ENCODE results near the gene MTIF2. TPM values are rescaled to one million over a fixed set of nuclear protein-coding genes. Genes with fewer than 3 reads are reported as not detected.
A peak's percentile ranks its signal among the peaks of the same experiment; 100 is the strongest.

Gene MTIF2
- total RNA-seq, 4 donors from 2014 or later: 16.1 to 22.6 (median 21.0) TPM

GRCh38 chr2:55225481-55226020 is 43.5 kb downstream of the MTIF2 start:
- Histone ChIP-seq H3K27me3 (no peaks in the 10 kb centered on the region), H3K4me1 (peaks cover 7 to 25% (median 15%) of the 10 kb centered on the region in 4 donors), H3K4me3 (no peak overlapping the region), H3K36me3 (no peaks in the 10 kb centered on the region), H3K9me3 (no peaks in the 10 kb centered on the region), H3K27ac (replicated peaks in 1 of 4) (no peak overlapping the region)
- no peak for TF ChIP-seq POLR2AphosphoS5 (IDR thresholded peaks at IDR 0.05)
- TF ChIP-seq EP300 (IDR thresholded peaks at IDR 0.05): no peak
- no peak for TF ChIP-seq CTCF (IDR thresholded peaks at IDR 0.05)
- TF ChIP-seq POLR2A (IDR thresholded peaks at IDR 0.05; ENCODE audit: low read depth): no peak
- no peak for DNase-seq (ENCODE audit: extremely low spot score)
- 87% methylated on average over 16 of the region's 19 CpGs for WGBS
- intact Hi-C loops (cut with DNase I): no loop called here

GRCh38 chr2:55224761-55225261 is 44.2 kb downstream of the MTIF2 start:
- no peaks in the 10 kb centered on the region for H3K36me3 ChIP-seq
- TF ChIP-seq POLR2A (IDR thresholded peaks at IDR 0.05; ENCODE audit: low read depth): no peak
- TF ChIP-seq POLR2AphosphoS5 (IDR thresholded peaks at IDR 0.05): no peak
- no peak for TF ChIP-seq EP300 (IDR thresholded peaks at IDR 0.05)
- no peak for TF ChIP-seq CTCF (IDR thresholded peaks at IDR 0.05)
- no peaks in the 10 kb centered on the region for H3K27me3 ChIP-seq
- intact Hi-C loops (cut with DNase I): no loop called here
- H3K4me3 ChIP-seq: no peak overlapping the region
- H3K27ac ChIP-seq (replicated peaks in 1 of 4): peak overlapping the region in 3 of 4 donors; percentile 22 to 97 (median 95)
- no peak for DNase-seq (ENCODE audit: extremely low spot score)
- no peaks in the 10 kb centered on the region for H3K9me3 ChIP-seq
- peaks cover 7 to 25% (median 15%) of the 10 kb centered on the region in 4 donors for H3K4me1 ChIP-seq
- WGBS: 82% methylated on average over 4 of the region's 19 CpGs

- Histone ChIP-seq H3K4me3 (peak overlapping the region; percentile 72 to 84 (median 82)), H3K27ac (replicated peaks in 1 of 4) (peak overlapping the region; percentile 90 to 97 (median 96))
These were observed 44.9 kb downstream of the MTIF2 start for GRCh38 chr2:55223958-55224760.

GRCh38 chr2:55213822-55214221 is 55.2 kb downstream of the MTIF2 start:
- intact Hi-C loops (cut with DNase I): no loop called here
- Histone ChIP-seq H3K9me3 (no peaks in the 10 kb centered on the region), H3K4me1 (no peaks in the 10 kb centered on the region), H3K36me3 (no peaks in the 10 kb centered on the region), H3K27me3 (no peaks in the 10 kb centered on the region), H3K27ac (replicated peaks in 1 of 4) (no peak overlapping the region), H3K4me3 (no peak overlapping the region)
- TF ChIP-seq POLR2A (IDR thresholded peaks at IDR 0.05; ENCODE audit: low read depth) (no peak), EP300 (IDR thresholded peaks at IDR 0.05) (no peak), CTCF (IDR thresholded peaks at IDR 0.05) (no peak), POLR2AphosphoS5 (IDR thresholded peaks at IDR 0.05) (no peak)
- no peak for DNase-seq (ENCODE audit: extremely low spot score)

More at GRCh38 chr2:55223958-55224760, 44.9 kb downstream of the MTIF2 start:
- 93% methylated on average over 17 of the region's 25 CpGs for WGBS
- H3K36me3 ChIP-seq: no peaks in the 10 kb centered on the region
- intact Hi-C loops (cut with DNase I): no loop called here
- no peaks in the 10 kb centered on the region for H3K9me3 ChIP-seq
- H3K27me3 ChIP-seq: no peaks in the 10 kb centered on the region
- peaks cover 7 to 25% (median 13%) of the 10 kb centered on the region in 4 donors for H3K4me1 ChIP-seq
- no peak for TF ChIP-seq POLR2AphosphoS5 (IDR thresholded peaks at IDR 0.05)
- TF ChIP-seq POLR2A (IDR thresholded peaks at IDR 0.05; ENCODE audit: low read depth): no peak
- TF ChIP-seq CTCF (IDR thresholded peaks at IDR 0.05): no peak
- TF ChIP-seq EP300 (IDR thresholded peaks at IDR 0.05): no peak
- DNase-seq (ENCODE audit: extremely low spot score): no peak
